CD14-positive monocyte (primary cell): Measurements from ENCODE around the gene PDE11A. TPM values are rescaled to one million over a fixed set of nuclear protein-coding genes. Genes with fewer than 3 reads are reported as not detected.

Experiments used
- DNase-seq, 3 donors: peaks; one replicate each; pipeline ENCODE4 v3.0.0-alpha.2; 2011 to 2022
- H2AFZ ChIP-seq: 2 replicates; pipeline ENCODE4 v1.6.0; 2012; ENCODE audit warnings: mild to moderate bottlenecking, low read depth, low read length, inconsistent platforms; ENCODE audit not compliant: insufficient read depth, poor library complexity, severe bottlenecking
- H3K27ac ChIP-seq, 2 donors: 1 replicate in 1 of 2; 2 replicates in 1 of 2; pipeline ENCODE4 v1.5.1; 2012 to 2013; ENCODE audit warnings: low read length in 2 of 2, control low read depth in 1 of 2, inconsistent platforms in 1 of 2, low read depth in 1 of 2, mild to moderate bottlenecking in 1 of 2
- H3K27me3 ChIP-seq, 2 donors: one replicate each; pipeline versions ENCODE4 v1.6.0 to v1.6.1; 2011 to 2013; ENCODE audit warnings: low read length in 2 of 2; ENCODE audit not compliant: control insufficient read depth in 2 of 2, insufficient read depth in 2 of 2
- H3K36me3 ChIP-seq, 2 donors: replicated peaks in 1 of 2; 1 replicate in 1 of 2; 2 replicates in 1 of 2; pipeline versions ENCODE4 v1.5.1 to v1.6.1; 2012 to 2013; ENCODE audit warnings: low read length in 2 of 2, control low read depth in 1 of 2, inconsistent platforms in 1 of 2, mild to moderate bottlenecking in 1 of 2; ENCODE audit not compliant: insufficient read depth in 2 of 2, control insufficient read depth in 1 of 2
- H3K4me1 ChIP-seq, 2 donors: 1 replicate in 1 of 2; 2 replicates in 1 of 2; pipeline versions ENCODE4 v1.5.1 to v1.6.1; 2012 to 2013; ENCODE audit warnings: low read length in 2 of 2, control low read depth in 1 of 2, inconsistent platforms in 1 of 2, mild to moderate bottlenecking in 1 of 2, moderate library complexity in 1 of 2; ENCODE audit not compliant: insufficient read depth in 2 of 2, control insufficient read depth in 1 of 2
- H3K4me2 ChIP-seq: replicated peaks from 2 replicates; pipeline ENCODE3; 2012; ENCODE audit warnings: low read length, moderate library complexity, mild to moderate bottlenecking; ENCODE audit not compliant: poor library complexity, severe bottlenecking; ENCODE audit errors: extremely low read depth
- H3K4me3 ChIP-seq, 3 experiments: fragments of 200-600 bp in 1 of 3; sonication (generic) in 1 of 3; replicated peaks in 1 of 3; 1 replicate in 2 of 3; 2 replicates in 1 of 3; pipeline ENCODE4 v1.5.1; 2011 to 2013; ENCODE audit warnings: low read length in 3 of 3, mild to moderate bottlenecking in 3 of 3, control low read depth in 2 of 3, low read depth in 2 of 3, inconsistent platforms in 1 of 3, moderate library complexity in 1 of 3
- H3K79me2 ChIP-seq: 2 replicates; pipeline ENCODE4 v1.6.0; 2012; ENCODE audit warnings: mild to moderate bottlenecking, control low read depth, inconsistent platforms, low read length, moderate library complexity; ENCODE audit not compliant: insufficient read depth
- H3K9ac ChIP-seq: 2 replicates; pipeline ENCODE4 v1.6.0; 2017; ENCODE audit warnings: low read length, mild to moderate bottlenecking; ENCODE audit not compliant: insufficient read depth, poor library complexity, severe bottlenecking
- H3K9me3 ChIP-seq, 2 donors: replicated peaks in 1 of 2; 1 replicate in 1 of 2; 2 replicates in 1 of 2; pipeline versions ENCODE4 v1.5.1 to v1.6.1; 2012 to 2013; ENCODE audit warnings: low read length in 2 of 2, control low read depth in 1 of 2; ENCODE audit not compliant: control insufficient read depth in 1 of 2, insufficient read depth in 1 of 2
- H4K20me1 ChIP-seq: 2 replicates; pipeline ENCODE4 v1.6.0; 2012; ENCODE audit warnings: mild to moderate bottlenecking, low read length, control low read depth, moderate library complexity; ENCODE audit not compliant: insufficient read depth
- H3K27ac Mint-ChIP-seq, 7 donors: one replicate each; pipeline ENCODE4 v1.8.0; 2020; ENCODE audit warnings: mild to moderate bottlenecking in 7 of 7, mixed read lengths in 7 of 7, moderate library complexity in 6 of 7, inconsistent platforms in 2 of 7
- H3K27me3 Mint-ChIP-seq, 3 donors: one replicate each; pipeline ENCODE4 v1.8.0; 2021 to 2022; ENCODE audit warnings: low read depth in 3 of 3, mild to moderate bottlenecking in 3 of 3, mixed read lengths in 3 of 3, moderate library complexity in 3 of 3, inconsistent platforms in 1 of 3
- H3K36me3 Mint-ChIP-seq, 2 donors: one replicate each; pipeline ENCODE4 v1.8.0; 2020; ENCODE audit warnings: mixed read lengths in 2 of 2, inconsistent platforms in 1 of 2, mild to moderate bottlenecking in 1 of 2
- H3K4me1 Mint-ChIP-seq: one replicate; pipeline ENCODE4 v1.8.0; 2020; ENCODE audit warnings: mild to moderate bottlenecking, mixed read lengths
- H3K4me3 Mint-ChIP-seq, 2 donors: one replicate each; pipeline ENCODE4 v1.8.0; 2020; ENCODE audit warnings: mild to moderate bottlenecking in 2 of 2, mixed read lengths in 2 of 2, moderate library complexity in 1 of 2
- H3K9me3 Mint-ChIP-seq, 7 donors: one replicate each; pipeline ENCODE4 v1.8.0; 2020 to 2022; ENCODE audit warnings: mixed read lengths in 7 of 7, mild to moderate bottlenecking in 6 of 7, moderate library complexity in 6 of 7, inconsistent platforms in 2 of 7
- WGBS: methylation state at CpG from one replicate; pipeline ENCODE4 v1.1.5; 2013; ENCODE audit warnings: missing lambda C conversion rate; ENCODE audit not compliant: insufficient coverage; 5-methylcytosine and 5-hydroxymethylcytosine counted together
- intact Hi-C, 2 donors: fragments of 100-400 bp; cut with micrococcal nuclease; formaldehyde crosslinking; loops; one replicate each; pipeline versions ENCODE4 v1.15.0 to v1.15.1; 2023
- polyA plus RNA-seq, 3 donors: library from polyadenylated mRNA; depleted of rRNA in 1 of 3; unstranded in 2 of 3; stranded (reverse) in 1 of 3; fragments of 300-500 nt in 2 of 3; fragments of >200 nt in 1 of 3; fragmentation: Illumina TruSeq in 2 of 3; gene quantifications; 1 replicate in 2 of 3; 2 replicates in 1 of 3; pipeline ENCODE4 v1.2.3, GENCODE V29; 2012 to 2021
- TF ChIP-seq, protein P1 (sequence below): fragments of 200-600 bp; IDR thresholded peaks from one replicate; pipeline ENCODE4 v1.8.0; 2022; ENCODE audit warnings: antibody characterized with exemption, mild to moderate bottlenecking

The PDE11A gene
- polyA plus RNA-seq, 3 donors: not detected

DNA sequence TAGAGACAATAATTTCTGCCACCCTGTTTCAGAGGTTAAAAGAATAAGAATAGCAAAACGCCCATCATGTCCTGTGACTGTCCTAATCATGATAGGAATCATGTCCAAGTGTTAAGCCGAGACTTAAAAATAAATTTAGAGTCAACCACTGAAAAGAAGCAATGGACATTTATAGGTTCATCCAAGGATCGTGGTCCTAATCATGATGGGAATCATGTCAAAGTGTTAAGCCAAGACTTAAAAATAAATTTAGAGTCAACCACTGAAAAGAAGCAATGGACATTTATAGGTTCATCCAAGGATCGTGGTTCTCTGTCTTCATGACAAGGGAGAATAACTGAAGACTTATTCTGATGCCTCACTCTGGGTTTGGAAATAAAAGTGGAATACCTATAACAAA, 73.6 kb downstream of the PDE11A start:
- Mint-ChIP-seq H3K27ac (no peak overlapping the region), H3K4me3 (no peak overlapping the region), H3K9me3 (peaks cover 0 to 4% (median 0%) of the 10 kb centered on the region in 7 donors), H3K27me3 (peaks cover 0 to 3% (median 2%) of the 10 kb centered on the region in 3 donors), H3K4me1 (no peaks in the 10 kb centered on the region), H3K36me3 (no peaks in the 10 kb centered on the region)
- WGBS: 100% methylated on average over 2 of the region's 4 CpGs
- Histone ChIP-seq H2AFZ (no peak overlapping the region), H3K27ac (no peak overlapping the region), H3K4me1 (no peaks in the 10 kb centered on the region), H3K9ac (no peak overlapping the region), H3K9me3 (no peaks in the 10 kb centered on the region), H3K36me3 (no peaks in the 10 kb centered on the region), H3K27me3 (no peaks in the 10 kb centered on the region), H4K20me1 (no peaks in the 10 kb centered on the region), H3K4me3 (no peak overlapping the region), H3K4me2 (no peak overlapping the region), H3K79me2 (no peaks in the 10 kb centered on the region)
- DNase-seq: no peak
- intact Hi-C loops: no loop called here
- TF ChIP-seq, protein P1, sequence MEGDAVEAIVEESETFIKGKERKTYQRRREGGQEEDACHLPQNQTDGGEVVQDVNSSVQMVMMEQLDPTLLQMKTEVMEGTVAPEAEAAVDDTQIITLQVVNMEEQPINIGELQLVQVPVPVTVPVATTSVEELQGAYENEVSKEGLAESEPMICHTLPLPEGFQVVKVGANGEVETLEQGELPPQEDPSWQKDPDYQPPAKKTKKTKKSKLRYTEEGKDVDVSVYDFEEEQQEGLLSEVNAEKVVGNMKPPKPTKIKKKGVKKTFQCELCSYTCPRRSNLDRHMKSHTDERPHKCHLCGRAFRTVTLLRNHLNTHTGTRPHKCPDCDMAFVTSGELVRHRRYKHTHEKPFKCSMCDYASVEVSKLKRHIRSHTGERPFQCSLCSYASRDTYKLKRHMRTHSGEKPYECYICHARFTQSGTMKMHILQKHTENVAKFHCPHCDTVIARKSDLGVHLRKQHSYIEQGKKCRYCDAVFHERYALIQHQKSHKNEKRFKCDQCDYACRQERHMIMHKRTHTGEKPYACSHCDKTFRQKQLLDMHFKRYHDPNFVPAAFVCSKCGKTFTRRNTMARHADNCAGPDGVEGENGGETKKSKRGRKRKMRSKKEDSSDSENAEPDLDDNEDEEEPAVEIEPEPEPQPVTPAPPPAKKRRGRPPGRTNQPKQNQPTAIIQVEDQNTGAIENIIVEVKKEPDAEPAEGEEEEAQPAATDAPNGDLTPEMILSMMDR: no peak

DNA sequence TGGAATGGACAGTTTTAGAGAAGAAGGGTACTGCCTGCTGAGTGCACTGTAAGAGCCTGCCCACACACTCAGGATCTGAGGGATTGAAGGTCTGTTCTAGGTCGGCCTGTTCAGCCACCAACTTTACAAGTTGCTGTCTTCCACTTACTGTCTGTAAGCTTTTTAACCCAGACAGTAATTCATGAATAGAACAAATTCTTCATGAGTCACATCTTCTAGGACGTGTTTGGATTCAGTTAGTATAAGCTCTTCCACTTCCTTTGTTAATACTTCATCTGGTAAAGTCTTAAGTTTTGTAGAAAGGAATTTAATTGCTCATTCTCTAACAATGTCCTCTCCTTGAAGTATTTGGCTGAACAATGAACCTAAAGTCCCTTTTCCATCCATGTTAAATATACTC, 74.6 kb downstream of the PDE11A start:
- Histone ChIP-seq H3K9me3 (no peaks in the 10 kb centered on the region), H3K27ac (no peak overlapping the region), H2AFZ (no peak overlapping the region), H3K79me2 (no peaks in the 10 kb centered on the region), H3K36me3 (no peaks in the 10 kb centered on the region), H3K4me3 (no peak overlapping the region), H4K20me1 (no peaks in the 10 kb centered on the region), H3K4me2 (no peak overlapping the region), H3K9ac (no peak overlapping the region), H3K4me1 (no peaks in the 10 kb centered on the region), H3K27me3 (no peaks in the 10 kb centered on the region)
- Mint-ChIP-seq H3K27me3 (peaks cover 0 to 3% (median 2%) of the 10 kb centered on the region in 3 donors), H3K9me3 (peaks cover 0 to 3% (median 0%) of the 10 kb centered on the region in 7 donors), H3K27ac (no peak overlapping the region), H3K36me3 (no peaks in the 10 kb centered on the region), H3K4me3 (no peak overlapping the region), H3K4me1 (no peaks in the 10 kb centered on the region)
- no peak for DNase-seq
- intact Hi-C loops: no loop called here
- TF ChIP-seq, protein P1: no peak
- no CpG with 5 or more reads among the region's 2 CpGs for WGBS
